ENCODE data around the gene PCNX2. TPM values are rescaled to one million over a fixed set of nuclear protein-coding genes. Genes with fewer than 3 reads are reported as not detected.
A peak's percentile ranks its signal among the peaks of the same experiment; 100 is the strongest.

The PCNX2 gene
- total and polyA plus RNA-seq, 2 of the 13 experiments (the other 11 are each of a cell fraction or from before 2014, with no cell fraction given) = 0.11 to 0.42 TPM

- ChIA-PET POLR2A (no interaction called here), CTCF (ENCODE audit: low intra/inter-chr PET ratio, low total read pairs) (no interaction called here)
- no peaks in the 10 kb centered on the region for H3K9me3 ChIP-seq (ENCODE audit: low read length)
- intact Hi-C loops (cut with micrococcal nuclease; ENCODE audit: unreplicated experiment) (loop anchor here (10.0 kb wide), 1 partner anchor 318 kb away; the partner anchor contains the start of gene SIPA1L2), in situ Hi-C loops (cut with HindIII; ENCODE audit: extremely low pct_ligation_motif_present, low pct_unique_long_range_greater_than_20kb) (loop anchor here (25.0 kb wide), 1 partner anchor 1091 kb away; no protein-coding TSS in a partner anchor)
- DNase-seq (ENCODE audit: low spot score) (peak; percentile 51), FAIRE-seq (peak; percentile 93), ATAC-seq (peak; percentile 78)
- 95% methylated on average over 2 of the region's 2 CpGs for WGBS (ENCODE audit: low lambda C conversion rate)
- BruUV-seq (replicated peaks) = no TSS peak
- H3K9ac ChIP-seq (ENCODE audit: insufficient read depth, low read depth, low read length) = peak overlapping the region; percentile 21
- H3K36me3 ChIP-seq (replicated peaks in 1 of 2; ENCODE audit: control insufficient read depth in 1 of 2, insufficient read depth in 2 of 2, low read length in 2 of 2) = peaks cover 2 to 6% of the 10 kb centered on the region in 2 experiments; a peak in 3 of 5 replicates
- no peak overlapping the region for H2AFZ ChIP-seq (ENCODE audit: low read length)
- H3K4me1 ChIP-seq (ENCODE audit: insufficient read depth, low read length) = peaks cover 31% of the 10 kb centered on the region
- no peak overlapping the region for H3K4me3 ChIP-seq (replicated peaks in 1 of 3; ENCODE audit: insufficient read depth in 1 of 3, low read depth in 2 of 3, low read length in 3 of 3)
- peaks cover 29% of the 10 kb centered on the region for H3K79me2 ChIP-seq (ENCODE audit: insufficient read depth, low read length)
- H3K27ac ChIP-seq (ENCODE audit: extremely low read length, insufficient read depth, low read length) = peak overlapping the region; percentile 28
- peak overlapping the region; percentile 77 for H3K4me2 ChIP-seq (ENCODE audit: low read depth, low read length)
- H3K27me3 ChIP-seq (ENCODE audit: control insufficient read depth in 1 of 2, insufficient read depth in 2 of 2, low read length in 2 of 2) = no peaks in the 10 kb centered on the region
- H4K20me1 ChIP-seq (ENCODE audit: insufficient read depth, low read length) = no peaks in the 10 kb centered on the region
- TF ChIP-seq XRCC5 (optimal IDR thresholded peaks at IDR 0.05; ENCODE audit: low read length) = peak; percentile 67
- TF ChIP-seq NFE2 (CRISPR knock-in tag; IDR thresholded peaks at IDR 0.05) = 0 out of 2 replicates have a peak, but pooled peaks have one; percentile 7
- no peak for TF ChIP-seq ZNF317 (CRISPR knock-in tag; IDR thresholded peaks at IDR 0.05)
- TF ChIP-seq CCAR2 (optimal IDR thresholded peaks at IDR 0.05; ENCODE audit: low read depth, low read length) = no peak
- TF ChIP-seq FIP1L1 (IDR thresholded peaks at IDR 0.05; ENCODE audit: borderline replicate concordance, insufficient read depth, low read depth, low read length) = no peak
- peak; percentile 38 for TF ChIP-seq STAG1 (CRISPR knock-in tag; IDR thresholded peaks at IDR 0.05)
- 0 out of 2 replicates have a peak, but pooled peaks have one; percentile 22 for TF ChIP-seq ARID2 (CRISPR knock-in tag; IDR thresholded peaks at IDR 0.05; ENCODE audit: borderline replicate concordance)
- TF ChIP-seq NR2F1 (CRISPR knock-in tag; IDR thresholded peaks at IDR 0.05) = no peak
- peak; percentile 94; the same call in 1 of the 2 replicates for TF ChIP-seq TP53 (CRISPR knock-in tag; conservative IDR thresholded peaks at IDR 0.05)
- TF ChIP-seq ZIK1 (CRISPR knock-in tag; IDR thresholded peaks at IDR 0.05; ENCODE audit: borderline replicate concordance, low read depth) = no peak
- TF ChIP-seq YEATS4 (CRISPR knock-in tag; IDR thresholded peaks at IDR 0.05; ENCODE audit: borderline replicate concordance) = 0 out of 2 replicates have a peak, but pooled peaks have one; percentile 39
- no peak for TF ChIP-seq PAXIP1 (CRISPR knock-in tag; conservative IDR thresholded peaks at IDR 0.05)
- TF ChIP-seq CTCF (CRISPR knock-in tag; IDR thresholded peaks at IDR 0.05) = peak; percentile 53
- no peak for TF ChIP-seq IRF2 (CRISPR knock-in tag; IDR thresholded peaks at IDR 0.05)
- TF ChIP-seq SAP130 (CRISPR knock-in tag; IDR thresholded peaks at IDR 0.05; ENCODE audit: low read depth) = 0 out of 2 replicates have a peak, but pooled peaks have one; percentile 13
- no peak for TF ChIP-seq NKX3-1 (CRISPR knock-in tag; IDR thresholded peaks at IDR 0.05)
- TF ChIP-seq ZNF10 (CRISPR knock-in tag; IDR thresholded peaks at IDR 0.05; ENCODE audit: borderline replicate concordance, low read depth) = no peak
- no peak for TF ChIP-seq NR3C1 (CRISPR knock-in tag; IDR thresholded peaks at IDR 0.05)
Measured at GRCh38 chr1:232952514-232953499, 342.7 kb downstream of the PCNX2 start.
